Measurements from ENCODE around the gene SMC1B.

The SMC1B gene

DNA sequence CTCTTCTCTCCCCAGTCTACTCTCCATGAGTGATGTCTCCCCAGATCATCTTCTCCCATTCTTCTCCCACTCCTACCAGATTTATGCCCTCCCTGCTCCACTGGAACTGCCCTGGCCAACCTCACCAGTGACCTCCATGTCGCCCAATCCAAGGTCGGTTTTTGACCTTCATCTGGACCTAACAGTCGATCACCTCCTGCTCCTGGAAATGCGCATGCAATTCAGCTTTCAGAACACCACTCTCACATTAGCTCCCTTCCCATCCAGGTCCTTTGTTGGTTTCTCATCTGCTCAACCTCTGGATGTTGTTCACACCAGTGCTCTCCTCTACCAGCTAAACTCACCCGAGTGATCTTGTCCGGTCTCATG, 5.4 kb upstream of the SMC1B start:
- no peaks in the 10 kb centered on the region for H3K36me3 ChIP-seq (ENCODE audit: control insufficient read depth, insufficient read depth, low read length)
- no peaks in the 10 kb centered on the region for H3K9me3 ChIP-seq (ENCODE audit: control insufficient read depth, low read length)
- H3K4me3 ChIP-seq (ENCODE audit: low read depth, low read length), result no peak overlapping the region
- no peaks in the 10 kb centered on the region for H3K4me1 ChIP-seq
- TF ChIP-seq CTCF (IDR thresholded peaks at IDR 0.05), result no peak
- no peak overlapping the region for H3K9ac ChIP-seq
- H3K27ac ChIP-seq, result no peak overlapping the region
- H3K27me3 ChIP-seq (ENCODE audit: control insufficient read depth, insufficient read depth, low read length), result no peaks in the 10 kb centered on the region
- no peak overlapping the region for H2AFZ ChIP-seq
- H3K4me2 ChIP-seq (ENCODE audit: low read length), result no peak overlapping the region
- H3K79me2 ChIP-seq, result no peaks in the 10 kb centered on the region

DNA sequence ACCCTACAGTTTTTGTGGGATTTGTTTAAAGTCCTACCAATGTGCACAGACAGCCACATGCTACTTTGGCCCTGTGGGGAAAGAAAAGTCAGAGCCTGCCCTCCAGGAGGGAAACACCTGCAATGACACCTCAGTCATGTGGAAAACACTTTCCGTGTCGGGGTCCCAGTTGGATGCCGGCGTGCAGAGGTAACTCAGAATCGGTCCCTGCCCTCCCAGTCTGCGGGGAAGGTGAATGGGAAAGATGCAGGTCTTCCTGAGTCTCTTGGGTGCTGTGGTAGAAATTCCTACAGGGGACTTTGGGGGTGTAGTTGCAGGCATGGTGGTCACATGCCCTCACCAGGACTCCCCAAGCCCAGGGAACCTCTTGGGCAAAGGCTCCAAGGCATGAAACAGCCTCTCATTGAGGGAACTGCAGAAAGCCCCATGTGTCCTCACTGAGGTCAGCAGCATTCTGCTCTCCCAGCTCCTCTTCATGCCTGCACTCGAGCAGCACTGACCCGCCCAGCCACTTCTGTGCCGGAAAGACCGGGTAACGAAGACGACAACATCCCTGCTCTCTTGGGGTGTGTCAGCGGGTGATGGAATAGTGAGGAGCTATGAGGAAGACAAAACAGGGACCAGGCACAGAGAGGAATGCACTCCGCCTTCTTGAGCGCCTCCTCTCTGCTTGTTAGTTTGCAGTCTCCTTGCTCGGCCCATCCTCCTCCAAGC, 4.8 kb upstream of the SMC1B start:
- Histone ChIP-seq H3K27me3 (ENCODE audit: control insufficient read depth, insufficient read depth, low read length) (no peaks in the 10 kb centered on the region), H3K4me3 (ENCODE audit: low read depth, low read length) (no peak overlapping the region), H3K9me3 (ENCODE audit: control insufficient read depth, low read length) (no peaks in the 10 kb centered on the region), H3K27ac (no peak overlapping the region), H2AFZ (no peak overlapping the region), H3K36me3 (ENCODE audit: control insufficient read depth, insufficient read depth, low read length) (no peaks in the 10 kb centered on the region), H3K79me2 (no peaks in the 10 kb centered on the region), H3K4me1 (no peaks in the 10 kb centered on the region), H3K4me2 (ENCODE audit: low read length) (no peak overlapping the region), H3K9ac (no peak overlapping the region)
- no peak for TF ChIP-seq CTCF (IDR thresholded peaks at IDR 0.05)

GRCh38 chr22:45413013-45413367, 409 bp downstream of the SMC1B start:
- no peak for TF ChIP-seq CTCF (IDR thresholded peaks at IDR 0.05)
- H2AFZ ChIP-seq, result peak overlapping the region; percentile 88
- H3K4me2 ChIP-seq (ENCODE audit: low read length), result peak overlapping the region; percentile 76

DNA sequence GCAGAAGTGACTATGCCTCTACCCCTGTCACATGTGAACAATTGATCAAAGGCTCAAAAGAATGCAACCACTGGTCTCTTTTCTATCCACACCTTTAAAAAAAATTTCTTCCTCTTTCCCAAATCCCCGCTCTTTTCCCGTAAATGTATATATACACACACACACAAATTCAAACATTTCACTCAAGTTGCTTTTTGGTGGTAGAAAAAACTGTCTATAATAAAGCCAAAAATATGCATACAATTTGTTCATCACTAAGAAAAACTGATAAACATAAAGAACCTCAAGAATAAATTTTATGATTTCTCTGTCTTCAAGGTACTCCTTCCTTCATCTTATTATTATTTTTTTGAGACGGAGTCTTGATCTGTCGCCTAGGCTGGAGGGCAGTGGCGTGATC, 5.6 kb downstream of the SMC1B start:
- Histone ChIP-seq H2AFZ (no peak overlapping the region), H3K36me3 (ENCODE audit: control insufficient read depth, insufficient read depth, low read length) (no peaks in the 10 kb centered on the region), H3K4me1 (no peaks in the 10 kb centered on the region), H3K4me2 (ENCODE audit: low read length) (no peak overlapping the region), H3K27me3 (ENCODE audit: control insufficient read depth, insufficient read depth, low read length) (no peaks in the 10 kb centered on the region), H3K79me2 (no peaks in the 10 kb centered on the region), H3K9me3 (ENCODE audit: control insufficient read depth, low read length) (no peaks in the 10 kb centered on the region), H3K27ac (no peak overlapping the region), H3K4me3 (ENCODE audit: low read depth, low read length) (no peak overlapping the region), H3K9ac (no peak overlapping the region)
- no peak for TF ChIP-seq CTCF (IDR thresholded peaks at IDR 0.05)

More at GRCh38 chr22:45413013-45413367, 409 bp downstream of the SMC1B start:
- no peaks in the 10 kb centered on the region for H3K79me2 ChIP-seq
- no peaks in the 10 kb centered on the region for H3K27me3 ChIP-seq (ENCODE audit: control insufficient read depth, insufficient read depth, low read length)
- no peaks in the 10 kb centered on the region for H3K36me3 ChIP-seq (ENCODE audit: control insufficient read depth, insufficient read depth, low read length)
- H3K9me3 ChIP-seq (ENCODE audit: control insufficient read depth, low read length), result no peaks in the 10 kb centered on the region
- H3K9ac ChIP-seq, result no peak overlapping the region
- no peak overlapping the region for H3K27ac ChIP-seq
- peak overlapping the region; percentile 75 for H3K4me3 ChIP-seq (ENCODE audit: low read depth, low read length)
- H3K4me1 ChIP-seq, result no peaks in the 10 kb centered on the region

DNA sequence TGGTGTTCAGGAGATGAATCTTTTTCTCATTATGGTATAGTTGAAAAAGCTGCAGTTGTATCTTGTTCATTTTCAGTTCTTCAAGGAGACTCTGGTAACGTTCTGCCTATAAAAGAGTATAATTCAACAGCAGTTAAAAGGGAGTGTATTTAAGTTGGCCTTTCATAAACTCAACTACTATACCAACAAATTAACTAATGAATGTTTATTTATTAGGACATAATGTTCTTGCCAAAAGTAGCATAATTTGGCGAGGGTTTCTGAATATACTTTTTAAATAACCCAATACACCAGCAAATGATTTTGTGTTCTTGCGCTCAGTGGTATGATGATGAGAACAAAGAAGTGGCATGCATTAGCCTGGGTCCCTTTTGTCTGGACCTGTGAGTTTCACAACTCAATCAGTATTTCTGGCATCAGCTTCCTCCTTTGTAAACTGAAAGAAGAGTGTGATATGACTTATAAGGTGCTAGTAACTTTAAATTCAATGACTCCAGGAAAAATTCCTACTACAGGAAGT, 10.9 kb downstream of the SMC1B start:
- TF ChIP-seq CTCF (IDR thresholded peaks at IDR 0.05), result no peak
- Histone ChIP-seq H3K4me1 (no peaks in the 10 kb centered on the region), H3K79me2 (no peaks in the 10 kb centered on the region), H3K27ac (no peak overlapping the region), H3K36me3 (ENCODE audit: control insufficient read depth, insufficient read depth, low read length) (no peaks in the 10 kb centered on the region), H3K9me3 (ENCODE audit: control insufficient read depth, low read length) (no peaks in the 10 kb centered on the region), H3K27me3 (ENCODE audit: control insufficient read depth, insufficient read depth, low read length) (no peaks in the 10 kb centered on the region), H2AFZ (no peak overlapping the region), H3K4me2 (ENCODE audit: low read length) (no peak overlapping the region), H3K9ac (no peak overlapping the region), H3K4me3 (ENCODE audit: low read depth, low read length) (no peak overlapping the region)
